Bronchus fibroblast of lung (primary cell): ENCODE data around the gene KRT9. TPM values are rescaled to one million over a fixed set of nuclear protein-coding genes. Genes with fewer than 3 reads are reported as not detected.

Experiments
- total RNA-seq: library from RNA; depleted of rRNA; stranded (reverse); fragments of >200 nt; gene quantifications from 2 replicates; pipeline ENCODE4 v1.2.3, GENCODE V29; 2015

The KRT9 gene, protein sequence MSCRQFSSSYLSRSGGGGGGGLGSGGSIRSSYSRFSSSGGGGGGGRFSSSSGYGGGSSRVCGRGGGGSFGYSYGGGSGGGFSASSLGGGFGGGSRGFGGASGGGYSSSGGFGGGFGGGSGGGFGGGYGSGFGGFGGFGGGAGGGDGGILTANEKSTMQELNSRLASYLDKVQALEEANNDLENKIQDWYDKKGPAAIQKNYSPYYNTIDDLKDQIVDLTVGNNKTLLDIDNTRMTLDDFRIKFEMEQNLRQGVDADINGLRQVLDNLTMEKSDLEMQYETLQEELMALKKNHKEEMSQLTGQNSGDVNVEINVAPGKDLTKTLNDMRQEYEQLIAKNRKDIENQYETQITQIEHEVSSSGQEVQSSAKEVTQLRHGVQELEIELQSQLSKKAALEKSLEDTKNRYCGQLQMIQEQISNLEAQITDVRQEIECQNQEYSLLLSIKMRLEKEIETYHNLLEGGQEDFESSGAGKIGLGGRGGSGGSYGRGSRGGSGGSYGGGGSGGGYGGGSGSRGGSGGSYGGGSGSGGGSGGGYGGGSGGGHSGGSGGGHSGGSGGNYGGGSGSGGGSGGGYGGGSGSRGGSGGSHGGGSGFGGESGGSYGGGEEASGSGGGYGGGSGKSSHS
- total RNA-seq = not detected in 2 replicates

DNA sequence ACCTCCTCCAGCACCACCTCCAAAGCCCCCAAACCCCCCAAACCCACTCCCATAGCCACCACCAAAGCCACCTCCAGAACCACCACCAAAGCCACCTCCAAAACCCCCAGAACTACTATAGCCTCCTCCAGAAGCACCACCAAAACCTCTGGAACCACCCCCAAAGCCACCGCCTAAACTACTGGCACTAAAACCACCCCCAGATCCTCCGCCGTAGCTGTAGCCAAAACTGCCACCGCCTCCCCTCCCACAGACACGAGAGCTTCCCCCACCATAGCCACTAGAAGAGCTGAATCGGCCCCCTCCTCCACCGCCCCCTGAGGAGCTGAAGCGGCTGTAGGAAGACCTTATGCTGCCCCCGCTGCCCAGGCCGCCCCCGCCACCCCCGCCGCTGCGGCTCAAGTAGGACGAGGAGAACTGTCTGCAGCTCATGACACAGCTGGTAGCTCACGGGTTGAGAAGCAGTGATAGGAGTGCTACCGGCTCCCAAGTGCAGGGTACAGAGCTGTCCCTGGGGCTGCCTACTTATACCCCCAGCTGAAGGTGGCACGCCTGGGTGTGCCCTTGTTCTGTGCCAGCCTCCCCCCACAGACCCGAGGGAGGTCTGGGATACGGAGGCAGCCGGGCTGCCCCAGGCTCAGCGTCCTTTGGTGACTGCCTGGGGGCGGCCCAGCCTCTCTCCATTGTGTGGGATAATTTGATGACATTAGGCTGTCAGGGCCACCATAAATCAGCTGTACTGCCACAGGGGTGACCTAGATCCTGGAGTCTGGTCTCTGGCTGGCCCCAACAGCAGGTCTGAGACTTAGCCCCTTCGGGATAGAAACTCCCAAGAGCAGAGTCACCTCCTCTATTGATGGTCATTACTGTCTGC is at the start of gene KRT9:
Gene KRT9 (minus strand): TSS at position 499 of the 874 bp plus-strand sequence. CDS start 67 bp downstream, at position 432.

DNA sequence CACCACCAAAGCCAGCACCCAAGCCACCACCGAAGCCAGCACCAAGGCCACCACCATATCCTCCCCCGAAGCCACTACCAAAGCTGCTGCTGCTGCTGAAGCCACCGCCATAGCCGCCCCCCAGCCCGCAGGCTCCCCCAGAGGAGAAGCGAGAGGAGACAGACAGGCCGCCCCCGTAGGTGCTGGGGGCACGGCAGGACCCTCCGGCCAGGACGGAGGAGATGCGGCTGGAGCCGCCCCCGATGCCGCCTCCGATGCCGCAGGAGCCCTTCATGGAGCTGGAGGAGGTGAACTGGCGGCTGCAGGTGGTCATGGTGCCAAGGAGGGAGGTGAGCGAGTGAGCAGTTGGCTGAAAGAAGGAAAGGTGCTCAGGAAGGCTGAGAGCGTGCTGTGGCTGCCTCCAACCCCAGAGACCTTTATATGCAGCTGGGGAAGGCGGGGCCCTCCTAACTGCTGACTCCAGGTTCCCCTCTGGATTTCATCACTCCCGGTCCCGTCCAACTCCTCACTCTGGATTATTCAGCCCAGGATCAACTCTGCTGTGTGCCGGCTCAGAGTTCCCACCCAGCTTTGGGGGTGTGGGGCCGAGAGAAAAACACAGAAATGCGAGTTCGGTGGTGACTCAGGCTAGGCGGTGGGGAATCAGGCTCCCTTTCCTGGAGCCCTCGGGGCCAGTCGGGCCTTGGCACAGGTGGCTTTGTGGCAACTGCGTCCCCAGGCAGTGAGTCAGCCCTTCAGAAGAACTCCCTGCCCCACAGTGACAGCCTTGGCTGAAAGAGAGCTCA is 40.7 kb upstream of the KRT9 start, which contains the start of gene KRT16:
Gene KRT16 (minus strand): TSS at position 392 of the 785 bp plus-strand sequence. CDS start 79 bp downstream, at position 313.

DNA sequence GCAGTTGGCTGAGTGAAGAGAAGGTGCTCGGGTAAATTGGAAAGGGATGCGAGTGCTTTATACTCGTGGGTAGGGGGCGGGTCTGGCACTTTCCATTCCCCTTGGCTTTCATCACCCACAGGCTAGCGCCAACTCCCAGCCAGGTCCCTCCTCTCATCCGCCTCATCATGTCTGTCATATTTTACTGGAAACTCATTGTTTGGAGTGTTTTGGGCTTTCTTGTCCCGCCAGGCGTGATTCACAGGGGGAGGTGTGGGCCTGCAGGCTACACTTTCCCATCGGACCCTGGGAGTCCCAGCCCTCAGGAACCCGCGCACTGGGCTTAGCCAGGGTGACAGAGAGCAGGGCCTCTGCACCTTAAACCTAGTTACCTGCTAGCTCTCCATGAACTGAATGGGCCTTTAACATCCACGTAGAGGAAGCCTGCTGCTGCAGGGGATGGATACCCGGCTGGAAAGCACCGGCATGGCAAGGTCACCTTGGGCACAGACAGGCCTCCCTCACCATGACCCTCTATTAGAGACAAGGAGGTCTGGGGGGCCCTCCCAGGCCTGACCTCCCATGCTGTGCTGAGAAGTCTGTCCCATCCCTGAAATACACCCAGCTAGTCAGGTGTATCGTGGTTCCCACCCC is 15.1 kb upstream of the KRT9 start, which contains the start of gene KRT14:
Gene KRT14 (minus strand): TSS at position 33 of the 633 bp plus-strand sequence. CDS start 61 bp downstream, outside the sequence.

DNA sequence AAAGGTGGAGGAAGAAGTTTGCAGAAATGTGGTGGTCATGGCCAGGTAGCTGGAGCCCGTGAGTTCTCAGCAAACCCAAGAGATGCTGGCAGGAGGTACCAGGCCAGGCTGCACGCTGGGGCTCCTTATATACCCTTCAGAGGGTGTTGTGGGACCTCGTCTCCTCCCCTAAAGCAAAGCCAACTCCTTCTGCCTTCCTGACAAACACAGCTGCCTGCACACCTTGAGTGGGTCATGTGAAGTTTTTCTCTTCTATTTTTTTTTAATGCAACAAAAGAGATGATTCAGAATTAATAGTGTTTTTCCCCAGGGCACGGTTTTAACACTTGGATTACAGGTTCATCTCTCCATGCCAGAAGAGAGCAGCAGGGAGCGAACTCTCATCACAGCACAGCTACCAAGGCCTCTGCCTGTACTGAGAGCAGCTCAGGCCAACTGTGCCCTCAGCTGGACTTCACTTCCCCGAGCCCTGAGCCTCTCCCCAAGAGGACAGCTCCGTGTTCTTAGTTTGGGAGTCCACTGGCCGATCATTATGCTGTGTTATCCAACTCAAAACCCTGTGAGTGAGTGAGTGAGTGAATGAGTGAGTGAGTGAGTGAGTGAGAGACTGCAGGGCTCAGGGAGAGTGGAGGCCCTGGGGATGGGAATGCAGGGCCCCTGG is 52.9 kb downstream of the KRT9 start, which contains the start of gene KRT15:
Gene KRT15 (minus strand): TSS at position 102 of the 661 bp plus-strand sequence. CDS start 63 bp downstream, at position 39.

Other genes starting within 250 kb of the KRT9 start
- not detected in 2 replicates for gene KRT33A, start 221.2 kb downstream of the KRT9 start, total RNA-seq
- gene KRT33B, start 202.2 kb downstream of the KRT9 start, total RNA-seq = not detected in 2 replicates
- 0.89 and 1.0 TPM in 2 replicates for gene KRT34, start 189.8 kb downstream of the KRT9 start, total RNA-seq
- not detected in 2 replicates for gene KRT31, start 174.5 kb downstream of the KRT9 start, total RNA-seq
- not detected in 2 replicates for gene KRT37, start 147.5 kb downstream of the KRT9 start, total RNA-seq
- gene KRT38, start 131.1 kb downstream of the KRT9 start, total RNA-seq = not detected in 2 replicates
- gene KRT32, start 104.7 kb downstream of the KRT9 start, total RNA-seq = not detected in 2 replicates
- not detected in 2 replicates for gene KRT35, start 90.9 kb downstream of the KRT9 start, total RNA-seq
- not detected in 2 replicates for gene KRT36, start 82.1 kb downstream of the KRT9 start, total RNA-seq
- gene KRT13, start 66.4 kb downstream of the KRT9 start, total RNA-seq = not detected in 2 replicates
- 0.45 and 0.67 TPM in 2 replicates for gene KRT15, start 53.2 kb downstream of the KRT9 start, total RNA-seq
- gene KRT19, start 43.8 kb downstream of the KRT9 start, total RNA-seq = 14.7 and 16.1 TPM in 2 replicates
- gene KRT14, start 14.8 kb upstream of the KRT9 start, total RNA-seq = not detected in 2 replicates
- gene KRT16, start 40.7 kb upstream of the KRT9 start, total RNA-seq = not detected in 2 replicates
- gene KRT17, start 52.5 kb upstream of the KRT9 start, total RNA-seq = 0.89 and 3.7 TPM in 2 replicates
- 86.2 and 95.7 TPM in 2 replicates for gene EIF1, start 116.8 kb upstream of the KRT9 start, total RNA-seq
- gene GAST, start 140.3 kb upstream of the KRT9 start, total RNA-seq = not detected in 2 replicates
- gene HAP1, start 162.6 kb upstream of the KRT9 start, total RNA-seq = under 0.01 TPM in 1 of 2 replicates, not detected in the other
- 31.1 and 32.8 TPM in 2 replicates for gene JUP, start 214.7 kb upstream of the KRT9 start, total RNA-seq
- gene P3H4, start 239.9 kb upstream of the KRT9 start, total RNA-seq = 48.6 and 53.4 TPM in 2 replicates
- gene FKBP10, start 240.9 kb upstream of the KRT9 start, total RNA-seq = 235 and 246 TPM in 2 replicates